ENCODE data around the gene TSPAN18.

Gene TSPAN18

GRCh38 chr11:44766112-44766971, 39.6 kb downstream of the TSPAN18 start:
- no peak for TF ChIP-seq CTCF (IDR thresholded peaks at IDR 0.05; ENCODE audit: extremely low read depth, insufficient read depth, missing control alignments)
- in situ Hi-C loops (cut with MboI; ENCODE audit: low pct_unique_long_range_greater_than_20kb, low sequenced_read_pairs, unreplicated experiment) = no loop called here
- DNase-seq (ENCODE audit: low spot score) = no peak

- no peak for DNase-seq (ENCODE audit: low spot score)
- in situ Hi-C loops (cut with MboI; ENCODE audit: low pct_unique_long_range_greater_than_20kb, low sequenced_read_pairs, unreplicated experiment) = no loop called here
- TF ChIP-seq CTCF (IDR thresholded peaks at IDR 0.05; ENCODE audit: extremely low read depth, insufficient read depth, missing control alignments) = no peak
These were observed 40.2 kb downstream of the TSPAN18 start for GRCh38 chr11:44766972-44767278.

GRCh38 chr11:44767421-44767820, 40.7 kb downstream of the TSPAN18 start:
- no peak for TF ChIP-seq CTCF (IDR thresholded peaks at IDR 0.05; ENCODE audit: extremely low read depth, insufficient read depth, missing control alignments)
- no peak for DNase-seq (ENCODE audit: low spot score)
- in situ Hi-C loops (cut with MboI; ENCODE audit: low pct_unique_long_range_greater_than_20kb, low sequenced_read_pairs, unreplicated experiment) = no loop called here

GRCh38 chr11:44770401-44770800, 43.6 kb downstream of the TSPAN18 start:
- in situ Hi-C loops (cut with MboI; ENCODE audit: low pct_unique_long_range_greater_than_20kb, low sequenced_read_pairs, unreplicated experiment) = no loop called here
- no peak for TF ChIP-seq CTCF (IDR thresholded peaks at IDR 0.05; ENCODE audit: extremely low read depth, insufficient read depth, missing control alignments)
- DNase-seq (ENCODE audit: low spot score) = no peak

- in situ Hi-C loops (cut with MboI; ENCODE audit: low pct_unique_long_range_greater_than_20kb, low sequenced_read_pairs, unreplicated experiment) = no loop called here
- DNase-seq (ENCODE audit: low spot score) = no peak
- TF ChIP-seq CTCF (IDR thresholded peaks at IDR 0.05; ENCODE audit: extremely low read depth, insufficient read depth, missing control alignments) = no peak
These were observed 44.5 kb downstream of the TSPAN18 start for GRCh38 chr11:44771252-44771734.

- DNase-seq (ENCODE audit: low spot score) = no peak
- TF ChIP-seq CTCF (IDR thresholded peaks at IDR 0.05; ENCODE audit: extremely low read depth, insufficient read depth, missing control alignments) = no peak
- in situ Hi-C loops (cut with MboI; ENCODE audit: low pct_unique_long_range_greater_than_20kb, low sequenced_read_pairs, unreplicated experiment) = no loop called here
These were observed 45.1 kb downstream of the TSPAN18 start for GRCh38 chr11:44771841-44772240.

All from GM13977 (cell line).